Endometrium (tissue), 2 donors: ENCODE measurements around the gene WASF1.
"Not testable (repeated sequence)": the region's sequence is repeated elsewhere in the genome, so short reads cannot be mapped to it uniquely, and the experiment has no call there.

Experiments used
- FAIRE-seq: peaks from 2 replicates; lab custom pipeline; 2012; peaks lifted over from hg19 to GRCh38; lab: Jason Lieb, UNC
- donor health status: control.
- donor health status: control.

Gene WASF1

GRCh38 chr6:110173506-110174132, 5.9 kb downstream of the WASF1 start:
- no peak for FAIRE-seq

- no peak for FAIRE-seq
These were observed 9.4 kb downstream of the WASF1 start for GRCh38 chr6:110170081-110170480.

- no peak for FAIRE-seq
These were observed 21.0 kb downstream of the WASF1 start for GRCh38 chr6:110158479-110158878.

- no peak for FAIRE-seq
These were observed 31.6 kb downstream of the WASF1 start for GRCh38 chr6:110147870-110148269.

GRCh38 chr6:110140650-110141049, 38.8 kb downstream of the WASF1 start:
- FAIRE-seq: no peak

GRCh38 chr6:110139052-110139451, 40.4 kb downstream of the WASF1 start:
- no peak for FAIRE-seq

- no peak for FAIRE-seq
These were observed 41.3 kb downstream of the WASF1 start for GRCh38 chr6:110137924-110138887.

- FAIRE-seq: no peak
These were observed 49.1 kb downstream of the WASF1 start for GRCh38 chr6:110130362-110130761.

- no peak for FAIRE-seq
These were observed 51.1 kb downstream of the WASF1 start for GRCh38 chr6:110128418-110128817.

- no peak for FAIRE-seq
These were observed 54.1 kb downstream of the WASF1 start for GRCh38 chr6:110125361-110125760.

GRCh38 chr6:110121655-110122054, 57.8 kb downstream of the WASF1 start:
- not testable (repeated sequence) for FAIRE-seq

- FAIRE-seq: no peak
These were observed 63.2 kb downstream of the WASF1 start for GRCh38 chr6:110116258-110116657.

GRCh38 chr6:110114004-110114403, 65.5 kb downstream of the WASF1 start:
- no peak for FAIRE-seq

- no peak for FAIRE-seq
These were observed 74.2 kb downstream of the WASF1 start for GRCh38 chr6:110105296-110105695.

GRCh38 chr6:110103260-110103659, 76.2 kb downstream of the WASF1 start:
- FAIRE-seq: no peak

GRCh38 chr6:110102411-110102810, 77.1 kb downstream of the WASF1 start:
- no peak for FAIRE-seq

- no peak for FAIRE-seq
These were observed 77.6 kb downstream of the WASF1 start for GRCh38 chr6:110101885-110102284.

- no peak for FAIRE-seq
These were observed 80.9 kb downstream of the WASF1 start for GRCh38 chr6:110098511-110099116.

GRCh38 chr6:110097443-110097842, 82.0 kb downstream of the WASF1 start:
- no peak for FAIRE-seq

GRCh38 chr6:110095935-110096334, 83.5 kb downstream of the WASF1 start:
- no peak for FAIRE-seq

- FAIRE-seq: no peak
These were observed 84.4 kb downstream of the WASF1 start for GRCh38 chr6:110095101-110095500.

- no peak for FAIRE-seq
These were observed 85.5 kb downstream of the WASF1 start for GRCh38 chr6:110093981-110094380.

GRCh38 chr6:110090876-110091275, 88.6 kb downstream of the WASF1 start:
- no peak for FAIRE-seq
